Spinal cord (tissue), 10 donors: ENCODE results near the gene GOLGB1. TPM values are rescaled to one million over a fixed set of nuclear protein-coding genes. Genes with fewer than 3 reads are reported as not detected.

Source experiments
- DNase-seq, 6 donors: peaks; one replicate each; pipeline versions ENCODE4 v3.0.0 to v3.0.0-alpha.2; 2013 to 2015; ENCODE audit warnings: low spot score in 6 of 6, low read depth in 4 of 6
- H3K27ac ChIP-seq: one replicate; pipeline ENCODE4 v1.5.1; 2013; ENCODE audit warnings: low read depth, low read length, control low read depth
- H3K27me3 ChIP-seq: one replicate; pipeline ENCODE4 v1.6.1; 2013; ENCODE audit warnings: low read length; ENCODE audit not compliant: control insufficient read depth, insufficient read depth
- H3K36me3 ChIP-seq: one replicate; pipeline ENCODE4 v1.6.1; 2013; ENCODE audit warnings: low read length; ENCODE audit not compliant: control insufficient read depth, insufficient read depth
- H3K4me1 ChIP-seq: one replicate; pipeline ENCODE4 v1.6.1; 2013; ENCODE audit warnings: low read length; ENCODE audit not compliant: control insufficient read depth, insufficient read depth
- H3K4me3 ChIP-seq: one replicate; pipeline ENCODE4 v1.5.1; 2013; ENCODE audit warnings: low read depth, low read length, control low read depth
- H3K9me3 ChIP-seq: one replicate; pipeline ENCODE4 v1.6.1; 2013; ENCODE audit warnings: low read length; ENCODE audit not compliant: control insufficient read depth, insufficient read depth
- WGBS: methylation state at CpG from one replicate; pipeline ENCODE4 v1.1.5; 2013; ENCODE audit warnings: missing lambda C conversion rate; ENCODE audit not compliant: insufficient coverage; 5-methylcytosine and 5-hydroxymethylcytosine counted together
- polyA plus RNA-seq, 2 donors: library from polyadenylated mRNA; unstranded; fragments of 120-200 nt; gene quantifications; one replicate each; pipeline ENCODE4 v1.2.1, GENCODE V29; 2013; ENCODE audit not compliant: insufficient read length in 2 of 2
- total RNA-seq, 2 donors: library from RNA; depleted of rRNA in 1 of 2; stranded (reverse); fragments of 120-200 nt in 1 of 2; fragments of >200 nt in 1 of 2; gene quantifications; one replicate each; pipeline versions ENCODE4 v1.2.3 to v1.2.4, GENCODE V29; 2013 to 2014
- donor health status: healthy.

Gene GOLGB1
- total and polyA plus RNA-seq, 4 donors, result 40.0 to 74.3 (median 48.0) TPM

GRCh38 chr3:121768452-121768851 is 18.9 kb upstream of the GOLGB1 start:
- H3K27me3 ChIP-seq, result no peaks in the 10 kb centered on the region
- no peak overlapping the region for H3K4me3 ChIP-seq
- peaks cover 21% of the 10 kb centered on the region for H3K36me3 ChIP-seq
- H3K4me1 ChIP-seq, result no peaks in the 10 kb centered on the region
- H3K27ac ChIP-seq, result no peak overlapping the region
- no peak for DNase-seq
- WGBS, result 82% methylated on average over 2 of the region's 2 CpGs
- H3K9me3 ChIP-seq, result no peaks in the 10 kb centered on the region

GRCh38 chr3:121759541-121760202 is 10.1 kb upstream of the GOLGB1 start:
- peaks cover 3% of the 10 kb centered on the region for H3K27me3 ChIP-seq
- H3K36me3 ChIP-seq, result no peaks in the 10 kb centered on the region
- H3K4me1 ChIP-seq, result no peaks in the 10 kb centered on the region
- H3K27ac ChIP-seq, result no peak overlapping the region
- no peak overlapping the region for H3K4me3 ChIP-seq
- no peak for DNase-seq
- no CpG with 5 or more reads among the region's 3 CpGs for WGBS
- H3K9me3 ChIP-seq, result no peaks in the 10 kb centered on the region

- Histone ChIP-seq H3K4me3 (no peak overlapping the region), H3K27ac (no peak overlapping the region), H3K27me3 (peaks cover 3% of the 10 kb centered on the region), H3K9me3 (no peaks in the 10 kb centered on the region), H3K36me3 (no peaks in the 10 kb centered on the region), H3K4me1 (no peaks in the 10 kb centered on the region)
- WGBS, result no CpG with 5 or more reads among the region's 1 CpG
- DNase-seq, result no peak
Measured at GRCh38 chr3:121758727-121759450, 9.3 kb upstream of the GOLGB1 start.

GRCh38 chr3:121757812-121758545 is 8.4 kb upstream of the GOLGB1 start:
- no peaks in the 10 kb centered on the region for H3K36me3 ChIP-seq
- no peak for DNase-seq
- peaks cover 3% of the 10 kb centered on the region for H3K27me3 ChIP-seq
- H3K4me1 ChIP-seq, result no peaks in the 10 kb centered on the region
- no peaks in the 10 kb centered on the region for H3K9me3 ChIP-seq
- no peak overlapping the region for H3K27ac ChIP-seq
- H3K4me3 ChIP-seq, result no peak overlapping the region
- WGBS, result 86% methylated on average over 15 of the region's 15 CpGs

- no peaks in the 10 kb centered on the region for H3K9me3 ChIP-seq
- no peak overlapping the region for H3K27ac ChIP-seq
- 71% methylated on average over 2 of the region's 4 CpGs for WGBS
- no peak overlapping the region for H3K4me3 ChIP-seq
- H3K4me1 ChIP-seq, result no peaks in the 10 kb centered on the region
- H3K36me3 ChIP-seq, result no peaks in the 10 kb centered on the region
- peaks cover 3% of the 10 kb centered on the region for H3K27me3 ChIP-seq
- DNase-seq, result peak in 1 of 6 donors; percentile 23
Measured at GRCh38 chr3:121757087-121757811, 7.7 kb upstream of the GOLGB1 start.

GRCh38 chr3:121752772-121753171 is 3.2 kb upstream of the GOLGB1 start:
- DNase-seq, result no peak
- 15% methylated on average over 1 of the region's 1 CpG for WGBS
- Histone ChIP-seq H3K4me3 (no peak overlapping the region), H3K27me3 (peaks cover 3% of the 10 kb centered on the region), H3K9me3 (no peaks in the 10 kb centered on the region), H3K27ac (no peak overlapping the region), H3K4me1 (no peaks in the 10 kb centered on the region), H3K36me3 (no peaks in the 10 kb centered on the region)

- DNase-seq, result no peak
- H3K9me3 ChIP-seq, result no peaks in the 10 kb centered on the region
- no CpG with 5 or more reads among the region's 1 CpG for WGBS
Measured at GRCh38 chr3:121752261-121752660, 2.7 kb upstream of the GOLGB1 start.

GRCh38 chr3:121750087-121750415 is 510 bp upstream of the GOLGB1 start:
- Histone ChIP-seq H3K4me1 (peaks cover 3% of the 10 kb centered on the region), H3K36me3 (no peaks in the 10 kb centered on the region), H3K4me3 (peak overlapping the region; percentile 96), H3K9me3 (no peaks in the 10 kb centered on the region), H3K27ac (peak overlapping the region; percentile 82), H3K27me3 (no peaks in the 10 kb centered on the region)
- peak in 1 of 6 donors; percentile 26 for DNase-seq
- 0% methylated on average over 8 of the region's 9 CpGs for WGBS

More at GRCh38 chr3:121752261-121752660, 2.7 kb upstream of the GOLGB1 start:
- H3K4me3 ChIP-seq, result no peak overlapping the region
- H3K27me3 ChIP-seq, result peaks cover 3% of the 10 kb centered on the region
- H3K27ac ChIP-seq, result no peak overlapping the region
- no peaks in the 10 kb centered on the region for H3K4me1 ChIP-seq
- no peaks in the 10 kb centered on the region for H3K36me3 ChIP-seq

- H3K4me3 ChIP-seq, result peak overlapping the region; percentile 96
- H3K4me1 ChIP-seq, result peaks cover 3% of the 10 kb centered on the region
- peak overlapping the region; percentile 92 for H3K27ac ChIP-seq
- 2% methylated on average over 17 of the region's 17 CpGs for WGBS
- no peaks in the 10 kb centered on the region for H3K9me3 ChIP-seq
- no peaks in the 10 kb centered on the region for H3K27me3 ChIP-seq
- peak in 2 of 6 donors; percentile 2 to 13 for DNase-seq
- no peaks in the 10 kb centered on the region for H3K36me3 ChIP-seq
Measured at GRCh38 chr3:121748680-121749275, 763 bp downstream of the GOLGB1 start.
